Measurements from ENCODE around the gene GLIS1. TPM values are rescaled to one million over a fixed set of nuclear protein-coding genes. Genes with fewer than 3 reads are reported as not detected.

The GLIS1 gene
- total RNA-seq, 1 donor, result 2.9 TPM

DNA sequence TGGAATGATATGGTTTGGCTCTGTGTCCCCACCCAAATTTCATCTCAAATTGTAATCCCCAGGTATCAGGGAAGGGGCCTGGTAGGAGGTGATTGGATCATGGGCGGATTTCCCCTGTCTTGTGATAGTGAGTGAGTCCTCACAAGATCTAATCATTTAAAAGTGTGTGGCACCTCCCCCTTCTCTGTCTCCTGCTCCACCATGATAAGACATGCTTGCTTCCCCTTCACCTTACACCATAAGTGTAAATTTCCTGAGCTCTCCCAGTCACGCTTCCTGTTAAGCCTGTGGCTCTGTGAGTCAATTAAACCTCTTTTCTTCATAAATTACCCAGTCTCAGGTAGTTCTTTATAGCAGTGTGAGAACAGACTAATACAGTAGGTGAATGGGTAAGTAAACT lies 170.4 kb downstream of the GLIS1 start:
- Histone ChIP-seq H3K79me2 (ENCODE audit: insufficient read depth, low read length) (no peaks in the 10 kb centered on the region), H3K36me3 (ENCODE audit: insufficient read depth, low read length) (no peaks in the 10 kb centered on the region), H3K9me3 (ENCODE audit: low read depth, low read length) (no peaks in the 10 kb centered on the region), H3K27me3 (ENCODE audit: insufficient read depth, low read length) (peaks cover 2% of the 10 kb centered on the region), H3K4me2 (ENCODE audit: insufficient read depth, low read length) (no peak overlapping the region), H3K4me1 (ENCODE audit: insufficient read depth, low read length) (no peaks in the 10 kb centered on the region), H3K4me3 (ENCODE audit: insufficient read depth, low read length) (no peak overlapping the region), H3K27ac (ENCODE audit: low read depth, low read length) (no peak overlapping the region), H4K20me1 (ENCODE audit: insufficient read depth, low read length) (peaks cover 13% of the 10 kb centered on the region), H2AFZ (ENCODE audit: low read length) (no peak overlapping the region)
- TF ChIP-seq, protein P1, sequence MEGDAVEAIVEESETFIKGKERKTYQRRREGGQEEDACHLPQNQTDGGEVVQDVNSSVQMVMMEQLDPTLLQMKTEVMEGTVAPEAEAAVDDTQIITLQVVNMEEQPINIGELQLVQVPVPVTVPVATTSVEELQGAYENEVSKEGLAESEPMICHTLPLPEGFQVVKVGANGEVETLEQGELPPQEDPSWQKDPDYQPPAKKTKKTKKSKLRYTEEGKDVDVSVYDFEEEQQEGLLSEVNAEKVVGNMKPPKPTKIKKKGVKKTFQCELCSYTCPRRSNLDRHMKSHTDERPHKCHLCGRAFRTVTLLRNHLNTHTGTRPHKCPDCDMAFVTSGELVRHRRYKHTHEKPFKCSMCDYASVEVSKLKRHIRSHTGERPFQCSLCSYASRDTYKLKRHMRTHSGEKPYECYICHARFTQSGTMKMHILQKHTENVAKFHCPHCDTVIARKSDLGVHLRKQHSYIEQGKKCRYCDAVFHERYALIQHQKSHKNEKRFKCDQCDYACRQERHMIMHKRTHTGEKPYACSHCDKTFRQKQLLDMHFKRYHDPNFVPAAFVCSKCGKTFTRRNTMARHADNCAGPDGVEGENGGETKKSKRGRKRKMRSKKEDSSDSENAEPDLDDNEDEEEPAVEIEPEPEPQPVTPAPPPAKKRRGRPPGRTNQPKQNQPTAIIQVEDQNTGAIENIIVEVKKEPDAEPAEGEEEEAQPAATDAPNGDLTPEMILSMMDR (IDR thresholded peaks at IDR 0.05; ENCODE audit: extremely low read depth, low read depth, low read length), result no peak
- no peak for DNase-seq (ENCODE audit: insufficient read length, low spot score, missing footprints)

DNA sequence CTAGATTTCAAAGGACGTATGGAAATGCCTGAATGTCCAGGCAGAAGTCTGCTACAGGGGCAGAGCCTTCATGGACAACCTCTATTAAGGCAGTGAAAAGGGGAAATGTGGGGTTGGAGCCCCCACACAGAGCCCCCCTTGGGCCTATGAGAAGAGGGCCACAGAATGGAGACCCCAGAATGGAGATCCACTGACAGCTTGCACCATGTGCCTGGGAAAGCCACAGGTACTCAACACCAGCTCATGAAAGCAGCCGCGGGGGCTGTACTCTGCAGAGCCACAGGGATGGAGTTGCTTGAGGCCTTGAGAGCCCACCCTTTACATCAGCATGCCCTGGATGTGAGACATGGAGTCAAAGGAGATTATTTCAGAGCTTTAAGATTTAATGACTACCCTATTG lies 171.1 kb downstream of the GLIS1 start:
- Histone ChIP-seq H4K20me1 (ENCODE audit: insufficient read depth, low read length) (peaks cover 14% of the 10 kb centered on the region), H3K4me3 (ENCODE audit: insufficient read depth, low read length) (no peak overlapping the region), H3K27me3 (ENCODE audit: insufficient read depth, low read length) (peaks cover 2% of the 10 kb centered on the region), H2AFZ (ENCODE audit: low read length) (no peak overlapping the region), H3K36me3 (ENCODE audit: insufficient read depth, low read length) (no peaks in the 10 kb centered on the region), H3K79me2 (ENCODE audit: insufficient read depth, low read length) (no peaks in the 10 kb centered on the region), H3K4me2 (ENCODE audit: insufficient read depth, low read length) (no peak overlapping the region), H3K4me1 (ENCODE audit: insufficient read depth, low read length) (no peaks in the 10 kb centered on the region), H3K9me3 (ENCODE audit: low read depth, low read length) (no peaks in the 10 kb centered on the region), H3K27ac (ENCODE audit: low read depth, low read length) (no peak overlapping the region)
- DNase-seq (ENCODE audit: insufficient read length, low spot score, missing footprints), result no peak
- TF ChIP-seq, protein P1 (IDR thresholded peaks at IDR 0.05; ENCODE audit: extremely low read depth, low read depth, low read length), result no peak

DNA sequence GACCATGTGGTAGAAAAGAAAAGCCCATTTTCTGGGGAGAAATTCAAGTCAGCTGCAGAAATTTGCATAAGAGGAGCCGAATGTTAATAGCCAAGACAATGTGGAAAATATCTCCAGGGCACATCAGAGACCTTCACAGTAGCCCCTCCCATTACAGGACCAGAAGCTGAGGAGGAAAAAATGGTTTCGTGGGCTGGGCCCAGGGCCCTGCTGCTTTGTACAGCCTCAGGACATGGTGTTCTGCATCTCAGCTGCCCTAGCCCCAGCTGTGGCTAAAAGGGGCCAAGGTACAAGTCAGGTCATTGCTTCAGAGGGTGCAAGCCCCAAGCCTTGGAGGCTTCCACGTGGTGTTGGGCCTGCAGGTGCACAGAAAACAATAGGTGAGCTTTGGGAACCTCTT lies 171.5 kb downstream of the GLIS1 start:
- no peak for DNase-seq (ENCODE audit: insufficient read length, low spot score, missing footprints)
- Histone ChIP-seq H3K9me3 (ENCODE audit: low read depth, low read length) (no peaks in the 10 kb centered on the region), H3K27me3 (ENCODE audit: insufficient read depth, low read length) (peaks cover 2% of the 10 kb centered on the region), H3K4me1 (ENCODE audit: insufficient read depth, low read length) (no peaks in the 10 kb centered on the region), H2AFZ (ENCODE audit: low read length) (no peak overlapping the region), H3K4me2 (ENCODE audit: insufficient read depth, low read length) (no peak overlapping the region), H4K20me1 (ENCODE audit: insufficient read depth, low read length) (peaks cover 18% of the 10 kb centered on the region), H3K79me2 (ENCODE audit: insufficient read depth, low read length) (no peaks in the 10 kb centered on the region), H3K36me3 (ENCODE audit: insufficient read depth, low read length) (no peaks in the 10 kb centered on the region), H3K4me3 (ENCODE audit: insufficient read depth, low read length) (no peak overlapping the region), H3K27ac (ENCODE audit: low read depth, low read length) (no peak overlapping the region)
- TF ChIP-seq, protein P1 (IDR thresholded peaks at IDR 0.05; ENCODE audit: extremely low read depth, low read depth, low read length), result no peak

DNA sequence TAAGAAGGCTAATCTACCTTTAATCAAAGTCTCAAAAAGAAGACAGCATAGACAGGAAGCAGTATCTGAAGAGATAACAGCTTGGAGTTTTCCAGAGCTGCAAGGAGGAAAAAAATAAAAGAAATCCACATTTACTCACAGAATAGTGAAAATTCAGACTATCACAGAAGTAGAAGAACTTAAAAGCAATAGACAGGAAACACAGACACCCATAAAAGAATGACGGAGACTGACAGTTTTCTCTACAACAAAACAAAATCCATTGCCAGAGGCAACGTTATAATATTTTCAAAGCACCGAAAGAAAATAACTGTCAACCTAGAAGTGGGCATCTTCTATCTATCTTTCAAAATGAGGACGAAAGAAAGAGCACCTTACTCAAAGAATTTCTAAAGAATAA lies 175.4 kb downstream of the GLIS1 start:
- TF ChIP-seq, protein P1 (IDR thresholded peaks at IDR 0.05; ENCODE audit: extremely low read depth, low read depth, low read length), result no peak
- Histone ChIP-seq H3K4me2 (ENCODE audit: insufficient read depth, low read length) (no peak overlapping the region), H4K20me1 (ENCODE audit: insufficient read depth, low read length) (peaks cover 41% of the 10 kb centered on the region), H3K4me1 (ENCODE audit: insufficient read depth, low read length) (no peaks in the 10 kb centered on the region), H3K36me3 (ENCODE audit: insufficient read depth, low read length) (no peaks in the 10 kb centered on the region), H3K27ac (ENCODE audit: low read depth, low read length) (no peak overlapping the region), H3K4me3 (ENCODE audit: insufficient read depth, low read length) (no peak overlapping the region), H3K27me3 (ENCODE audit: insufficient read depth, low read length) (peaks cover 2% of the 10 kb centered on the region), H2AFZ (ENCODE audit: low read length) (no peak overlapping the region), H3K79me2 (ENCODE audit: insufficient read depth, low read length) (no peaks in the 10 kb centered on the region), H3K9me3 (ENCODE audit: low read depth, low read length) (no peaks in the 10 kb centered on the region)
- DNase-seq (ENCODE audit: insufficient read length, low spot score, missing footprints), result no peak

Measured in osteoblast (primary cell).